ENCODE results near the gene RGS14.

- TF ChIP-seq CTCF (IDR thresholded peaks at IDR 0.05), result no peak
- no peak for TF ChIP-seq POLR2A (IDR thresholded peaks at IDR 0.05)
Observed at GRCh38 chr5:177359451-177359851, 1.7 kb downstream of the RGS14 start.

Data from lower leg skin (tissue), 3 donors.